ENCODE measurements around the gene UBR2.
"Not testable (repeated sequence)": the region's sequence is repeated elsewhere in the genome, so short reads cannot be mapped to it uniquely, and the experiment has no call there.

UBR2 gene

DNA sequence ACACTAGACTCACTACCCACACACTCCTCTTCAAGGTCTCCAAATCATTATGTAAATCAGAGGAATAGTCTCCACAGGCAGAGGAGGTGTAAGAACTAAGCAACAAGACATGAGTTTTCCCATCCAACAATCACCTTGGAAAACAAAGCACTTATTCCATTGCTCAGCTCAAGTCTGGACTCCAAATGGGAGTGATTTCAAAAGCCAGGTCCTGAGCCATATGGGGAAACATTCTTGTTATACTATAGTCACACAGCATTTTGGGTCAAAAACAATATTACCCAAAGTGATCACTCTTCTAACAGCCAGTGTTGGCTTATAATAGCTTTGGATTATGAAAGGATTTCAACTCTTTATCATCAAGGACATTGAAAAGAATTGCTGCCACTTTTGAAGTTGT lies 162.2 kb downstream of the UBR2 start:
- peaks cover 11% of the 10 kb centered on the region for H3K27me3 ChIP-seq
- no peaks in the 10 kb centered on the region for H3K36me3 ChIP-seq
- H3K4me3 ChIP-seq (ENCODE audit: low read depth in 1 of 2, low read length in 1 of 2), result peak overlapping the region in 1 of 2 experiments; percentile 75
- no peaks in the 10 kb centered on the region for H3K9me3 ChIP-seq
- peaks cover 13 to 14% of the 10 kb centered on the region in 2 experiments for H3K4me1 ChIP-seq (ENCODE audit: control insufficient read depth in 1 of 2, insufficient read depth in 1 of 2, low read depth in 1 of 2, low read length in 1 of 2)
- TF ChIP-seq, protein P1, sequence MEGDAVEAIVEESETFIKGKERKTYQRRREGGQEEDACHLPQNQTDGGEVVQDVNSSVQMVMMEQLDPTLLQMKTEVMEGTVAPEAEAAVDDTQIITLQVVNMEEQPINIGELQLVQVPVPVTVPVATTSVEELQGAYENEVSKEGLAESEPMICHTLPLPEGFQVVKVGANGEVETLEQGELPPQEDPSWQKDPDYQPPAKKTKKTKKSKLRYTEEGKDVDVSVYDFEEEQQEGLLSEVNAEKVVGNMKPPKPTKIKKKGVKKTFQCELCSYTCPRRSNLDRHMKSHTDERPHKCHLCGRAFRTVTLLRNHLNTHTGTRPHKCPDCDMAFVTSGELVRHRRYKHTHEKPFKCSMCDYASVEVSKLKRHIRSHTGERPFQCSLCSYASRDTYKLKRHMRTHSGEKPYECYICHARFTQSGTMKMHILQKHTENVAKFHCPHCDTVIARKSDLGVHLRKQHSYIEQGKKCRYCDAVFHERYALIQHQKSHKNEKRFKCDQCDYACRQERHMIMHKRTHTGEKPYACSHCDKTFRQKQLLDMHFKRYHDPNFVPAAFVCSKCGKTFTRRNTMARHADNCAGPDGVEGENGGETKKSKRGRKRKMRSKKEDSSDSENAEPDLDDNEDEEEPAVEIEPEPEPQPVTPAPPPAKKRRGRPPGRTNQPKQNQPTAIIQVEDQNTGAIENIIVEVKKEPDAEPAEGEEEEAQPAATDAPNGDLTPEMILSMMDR (IDR thresholded peaks at IDR 0.05), result no peak
- H3K27ac ChIP-seq, result no peak overlapping the region

DNA sequence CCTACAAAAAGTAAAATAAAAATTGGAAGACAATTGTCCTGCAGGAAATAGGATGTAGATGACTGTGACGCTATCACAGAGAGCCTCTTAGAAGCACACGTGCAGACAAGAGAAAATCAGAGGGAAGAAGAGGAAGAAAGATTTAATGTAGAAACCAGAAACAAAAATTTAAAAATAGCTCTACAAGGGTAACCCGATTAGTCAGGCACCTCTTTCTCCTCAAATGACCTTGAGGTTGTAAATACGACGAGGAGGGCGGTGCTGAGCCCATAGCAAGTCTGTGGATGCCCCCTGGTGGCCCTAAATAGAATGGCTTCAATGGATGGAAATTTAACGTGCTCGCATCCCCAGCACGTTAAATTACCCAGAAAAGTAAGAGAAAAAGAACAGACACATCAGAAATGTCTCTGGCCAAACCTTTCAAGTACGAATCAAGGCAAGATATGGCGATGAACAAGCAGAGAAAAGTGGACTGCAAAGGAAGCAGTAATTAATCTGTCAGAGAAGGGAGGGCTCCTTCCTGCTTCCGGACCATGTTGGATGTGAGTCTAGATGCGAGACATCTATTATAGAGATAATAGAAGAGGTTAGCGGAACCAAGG lies 162.8 kb downstream of the UBR2 start:
- TF ChIP-seq, protein P1 (IDR thresholded peaks at IDR 0.05), result peak; percentile 86
- H3K4me1 ChIP-seq (ENCODE audit: control insufficient read depth in 1 of 2, insufficient read depth in 1 of 2, low read depth in 1 of 2, low read length in 1 of 2), result peaks cover 13 to 14% of the 10 kb centered on the region in 2 experiments
- no peaks in the 10 kb centered on the region for H3K36me3 ChIP-seq
- no peak overlapping the region for H3K27ac ChIP-seq
- H3K27me3 ChIP-seq, result peaks cover 5% of the 10 kb centered on the region
- peak overlapping the region; percentile 72 to 75 for H3K4me3 ChIP-seq (ENCODE audit: low read depth in 1 of 2, low read length in 1 of 2)
- no peaks in the 10 kb centered on the region for H3K9me3 ChIP-seq

DNA sequence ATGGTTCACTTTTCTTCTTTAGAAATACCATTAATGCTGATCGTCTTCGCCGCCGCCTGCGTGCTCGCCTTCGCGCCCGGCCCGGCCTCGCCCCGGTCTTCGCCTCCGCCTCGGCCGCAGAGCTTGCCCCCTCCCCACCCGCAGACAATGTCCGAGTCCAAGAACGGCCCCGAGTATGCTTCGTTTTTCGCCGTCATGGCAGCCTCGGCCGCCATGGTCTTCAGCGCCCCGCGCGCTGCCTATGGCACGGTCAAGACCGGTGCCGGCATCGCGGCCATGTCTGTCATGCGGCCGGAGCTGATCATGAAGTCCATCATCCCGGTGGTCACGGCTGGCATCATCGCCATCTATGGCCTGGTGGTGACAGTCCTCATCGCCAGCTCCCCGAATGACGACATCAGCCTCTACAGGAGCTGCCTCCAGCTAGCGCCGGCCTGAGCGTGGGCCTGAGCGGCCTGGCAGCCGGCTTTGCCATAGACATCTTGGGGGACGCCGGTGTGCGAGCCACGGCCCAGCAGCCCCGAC lies 163.3 kb downstream of the UBR2 start:
- Histone ChIP-seq H3K9me3 (no peaks in the 10 kb centered on the region), H3K4me3 (ENCODE audit: low read depth in 1 of 2, low read length in 1 of 2) (peak overlapping the region; percentile 72 to 75), H3K27me3 (peaks cover 5% of the 10 kb centered on the region), H3K27ac (no peak overlapping the region), H3K36me3 (no peaks in the 10 kb centered on the region), H3K4me1 (ENCODE audit: control insufficient read depth in 1 of 2, insufficient read depth in 1 of 2, low read depth in 1 of 2, low read length in 1 of 2) (peaks cover 13 to 14% of the 10 kb centered on the region in 2 experiments)
- TF ChIP-seq, protein P1 (IDR thresholded peaks at IDR 0.05), result no peak

DNA sequence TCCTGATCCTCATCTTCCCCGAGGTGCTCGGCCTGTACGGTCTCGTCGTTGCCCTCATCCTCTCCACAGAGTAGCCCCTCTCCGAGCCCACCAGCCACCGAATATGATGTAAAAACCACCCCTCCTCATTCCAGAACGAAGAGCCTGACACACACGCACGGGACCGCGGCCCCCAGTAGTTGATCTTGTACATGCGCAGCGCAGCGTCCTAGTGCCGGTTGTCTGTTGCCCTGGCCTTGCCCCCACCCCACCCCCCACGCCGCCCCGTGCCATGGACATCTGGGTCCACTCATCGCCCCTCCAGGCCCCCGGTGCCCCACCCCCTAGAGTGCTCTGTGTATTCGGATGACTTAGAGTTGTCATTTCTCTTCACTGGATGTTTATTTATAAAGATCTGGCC lies 163.8 kb downstream of the UBR2 start:
- Histone ChIP-seq H3K36me3 (no peaks in the 10 kb centered on the region), H3K27ac (no peak overlapping the region), H3K9me3 (no peaks in the 10 kb centered on the region), H3K27me3 (peaks cover 5% of the 10 kb centered on the region), H3K4me3 (ENCODE audit: low read depth in 1 of 2, low read length in 1 of 2) (peak overlapping the region in 1 of 2 experiments; percentile 72), H3K4me1 (ENCODE audit: control insufficient read depth in 1 of 2, insufficient read depth in 1 of 2, low read depth in 1 of 2, low read length in 1 of 2) (peaks cover 13 to 14% of the 10 kb centered on the region in 2 experiments)
- TF ChIP-seq, protein P1 (IDR thresholded peaks at IDR 0.05), result no peak

DNA sequence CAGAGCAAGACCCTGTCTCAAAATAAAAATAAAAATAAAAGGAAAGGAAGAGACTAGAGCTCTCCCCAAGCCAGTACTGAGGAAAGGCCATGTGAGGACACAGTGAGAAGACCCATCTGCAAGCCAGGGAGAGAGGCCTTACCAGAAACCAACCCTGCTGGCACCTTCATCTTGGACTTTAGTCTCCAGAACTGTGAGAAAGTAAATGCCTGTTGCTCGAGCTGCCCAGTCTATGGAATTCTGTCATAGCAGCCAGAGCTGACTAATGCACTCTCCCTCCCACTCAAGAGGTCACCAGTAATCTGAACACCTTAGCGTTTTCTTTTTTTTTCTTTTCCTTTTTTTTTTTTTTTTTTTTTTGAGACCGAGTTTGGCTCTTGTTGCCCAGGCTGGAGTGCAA lies 165.9 kb downstream of the UBR2 start:
- peaks cover 5% of the 10 kb centered on the region for H3K27me3 ChIP-seq

DNA sequence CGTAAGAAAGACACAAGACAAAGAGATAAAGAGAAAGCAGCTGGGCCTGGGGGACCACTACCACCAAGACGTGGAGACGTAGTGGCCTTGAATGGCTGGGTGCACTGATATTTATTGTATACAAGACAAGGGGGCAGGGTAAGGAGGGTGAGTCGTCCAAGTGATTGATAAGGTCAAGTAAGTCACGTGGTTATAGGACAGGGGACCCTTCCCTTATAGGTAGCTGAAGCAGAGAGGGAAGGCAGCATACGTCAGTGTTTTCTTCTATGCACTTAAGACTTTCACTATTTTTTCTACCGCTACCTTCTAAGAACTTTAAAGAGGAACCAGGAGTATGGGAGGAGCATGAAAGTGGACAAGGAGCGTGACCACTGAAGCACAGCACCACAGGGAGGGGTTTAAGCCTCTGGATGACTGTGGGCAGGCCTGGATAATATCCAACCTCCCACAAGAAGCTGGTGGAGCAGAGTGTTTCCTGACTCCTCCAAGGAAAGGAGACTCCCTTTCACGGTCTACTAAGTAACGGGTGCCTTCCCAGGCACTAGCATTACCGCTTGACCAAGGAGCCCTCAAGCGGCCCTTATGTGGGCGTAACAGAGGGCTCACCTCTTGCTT lies 170.1 kb downstream of the UBR2 start:
- peaks cover 15% of the 10 kb centered on the region for H3K27me3 ChIP-seq
- not testable (repeated sequence) for H3K36me3 ChIP-seq; H3K4me1 ChIP-seq (ENCODE audit: control insufficient read depth in 1 of 2, insufficient read depth in 1 of 2, low read depth in 1 of 2, low read length in 1 of 2); H3K27ac ChIP-seq; H3K4me3 ChIP-seq (ENCODE audit: low read depth in 1 of 2, low read length in 1 of 2); H3K9me3 ChIP-seq

More for the DNA sequence above, 165.9 kb downstream of the UBR2 start:
- Histone ChIP-seq H3K4me1 (ENCODE audit: control insufficient read depth in 1 of 2, insufficient read depth in 1 of 2, low read depth in 1 of 2, low read length in 1 of 2) (peaks cover 13 to 14% of the 10 kb centered on the region in 2 experiments), H3K27ac (no peak overlapping the region), H3K36me3 (no peaks in the 10 kb centered on the region), H3K4me3 (ENCODE audit: low read depth in 1 of 2, low read length in 1 of 2) (no peak overlapping the region), H3K9me3 (no peaks in the 10 kb centered on the region)
- TF ChIP-seq, protein P1 (IDR thresholded peaks at IDR 0.05), result no peak
